Right ventricle myocardium superior (tissue), 1 donor: ENCODE data around the gene NTMT2. TPM values are rescaled to one million over a fixed set of nuclear protein-coding genes. Genes with fewer than 3 reads are reported as not detected.
"Not testable (repeated sequence)": the region's sequence is repeated elsewhere in the genome, so short reads cannot be mapped to it uniquely, and the experiment has no call there.

ENCODE experiments used
- ATAC-seq: fragments of 200-7000 bp; cut with Tn5 transposase; one replicate; pipeline ENCODE4 v1.9.1; 2020; ENCODE audit warnings: mild to moderate bottlenecking; ENCODE audit not compliant: poor library complexity
- DNase-seq: peaks from one replicate; pipeline ENCODE4 v3.0.0-alpha.2; 2020
- intact Hi-C: fragments of 100-400 bp; cut with DNase I; formaldehyde crosslinking; loops from one replicate; pipeline ENCODE4 v1.11.2; 2022
- long read RNA-seq: library from polyadenylated mRNA; unstranded; transcript quantifications from one replicate; pipeline ENCODE4 v2.0.0, GENCODE V29; 2021
- total RNA-seq: library from RNA; stranded (reverse); fragmentation: NEBNext Ultra II Directional; extraction: Animal tissue kit (Norgen Biotek cat#: 25700); gene quantifications from one replicate; pipeline ENCODE4 v1.2.1, GENCODE V29; 2021
- donor health status: DM: no; HTN: yes; CAD: no; lungs with severe emphysema.

NTMT2 gene
- total RNA-seq = 4.1 TPM
- long read RNA-seq, partial matches to known transcripts = 0 of 10 reads
- long read RNA-seq, other reads (novel, unspliced or antisense) = 7 of 10 reads

DNA sequence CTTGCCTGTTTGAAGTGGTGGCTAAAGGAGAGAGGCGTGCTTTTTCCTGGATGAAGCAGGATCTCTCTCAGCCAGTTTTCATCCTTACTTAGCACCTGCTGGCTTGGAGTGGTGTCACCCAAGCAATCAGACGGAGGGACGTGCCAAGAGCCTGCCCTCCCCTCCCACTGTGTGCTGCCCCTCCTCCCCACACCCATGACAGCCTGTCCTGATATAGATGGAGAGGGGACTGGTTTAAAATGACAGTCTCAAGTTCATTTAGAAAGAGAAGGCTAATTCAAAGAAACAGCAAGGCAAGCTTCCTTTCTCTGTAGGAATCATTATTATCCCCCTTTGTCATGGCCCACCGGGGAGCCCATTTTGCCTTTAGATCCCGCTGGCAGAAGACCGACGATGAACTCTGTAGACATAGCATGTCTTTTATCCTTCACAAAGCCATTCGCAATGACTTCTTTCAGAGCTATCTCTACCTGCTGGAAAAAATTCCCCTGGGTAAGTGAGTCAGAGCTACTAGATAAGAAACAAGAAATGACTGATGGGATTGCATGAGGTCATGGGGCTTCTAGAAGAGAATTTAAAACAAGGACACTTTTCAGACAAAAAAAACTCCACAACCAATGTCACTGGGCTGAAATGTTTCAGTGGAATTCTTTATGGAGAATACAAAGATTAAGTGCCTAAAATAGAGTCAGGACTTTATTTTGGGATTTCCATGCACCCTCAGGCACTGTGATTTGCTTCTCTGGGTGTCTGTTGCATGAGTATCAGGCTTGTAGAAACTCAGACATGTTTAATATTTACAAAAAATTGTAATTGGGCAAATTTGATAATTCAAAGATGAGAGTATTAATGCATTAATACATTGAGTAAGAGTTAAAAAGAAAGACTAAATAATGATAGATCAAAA lies at the start of gene NTMT2:
NTMT2 (plus strand) TSS at position 190 of the 907 bp plus-strand sequence; CDS start at position 339, 149 bp downstream.
- intact Hi-C loops = loop anchor here (2.0 kb wide), 1 partner anchor 71 kb away; the partner anchor contains the start of gene KIFAP3
- DNase-seq (peak; percentile 68), ATAC-seq (peak; percentile 96)

DNA sequence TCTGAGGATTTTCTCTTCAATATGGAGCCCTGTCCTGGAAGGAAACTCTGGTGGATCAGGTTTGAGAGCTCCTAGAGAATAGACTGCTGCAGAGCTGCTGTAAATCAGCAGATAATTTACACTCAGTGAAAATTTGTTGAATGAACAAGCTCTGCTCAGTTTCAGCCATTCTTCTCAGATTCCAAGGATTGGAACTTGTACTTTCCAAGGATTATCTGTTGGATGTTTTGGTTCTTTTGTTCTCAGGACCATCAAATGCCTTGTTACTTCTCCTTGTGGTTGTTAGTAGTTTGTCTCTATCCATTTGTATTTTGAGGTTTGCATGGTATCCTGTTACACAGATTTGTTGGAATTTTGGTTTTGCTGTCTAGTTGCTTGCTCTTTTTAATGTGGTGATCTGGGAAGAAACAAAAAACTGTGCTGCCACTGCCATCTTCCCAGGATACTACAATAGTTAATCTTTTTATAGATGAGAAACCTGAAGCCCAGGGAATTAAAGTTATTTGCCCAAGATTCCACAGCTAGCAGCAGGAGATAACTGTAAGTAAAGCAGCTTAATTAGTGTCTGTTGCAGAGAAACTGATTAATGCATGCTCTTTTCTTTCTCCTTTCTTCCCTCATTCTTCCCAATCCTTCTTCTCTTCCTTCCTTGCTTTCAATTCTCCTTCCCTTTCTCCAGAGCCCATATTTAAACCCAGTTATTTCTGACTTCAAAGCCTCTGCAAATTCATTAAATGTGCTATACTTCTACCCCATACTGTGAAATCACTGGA lies 49.6 kb upstream of the NTMT2 start:
- DNase-seq (no peak), ATAC-seq (no peak)
- intact Hi-C loops = no loop called here

DNA sequence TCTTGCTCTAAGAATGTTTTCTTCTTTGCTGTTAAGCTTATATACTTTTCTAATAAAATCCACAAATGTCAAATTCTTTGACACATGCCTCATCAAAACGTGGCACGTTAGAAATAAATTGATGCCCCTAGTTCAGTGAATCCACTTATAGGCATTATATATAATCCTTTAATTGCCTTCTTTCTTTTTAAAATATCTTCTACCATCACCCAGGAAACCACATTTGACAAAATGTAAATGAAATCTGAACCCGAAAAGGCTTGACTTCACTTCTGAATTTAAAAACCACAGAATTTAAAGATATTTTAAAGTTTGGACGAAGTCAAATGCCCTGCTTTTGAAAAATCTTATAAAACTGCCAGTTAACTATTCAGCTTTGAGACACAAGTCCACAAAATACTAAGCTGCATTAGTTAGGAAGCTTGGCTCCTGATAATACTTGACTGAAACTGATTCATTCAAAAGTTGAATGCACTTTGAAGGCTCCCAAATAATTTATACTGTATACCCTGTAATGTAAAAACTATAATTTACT lies 48.9 kb upstream of the NTMT2 start:
- intact Hi-C loops = no loop called here
- no peak for DNase-seq

DNA sequence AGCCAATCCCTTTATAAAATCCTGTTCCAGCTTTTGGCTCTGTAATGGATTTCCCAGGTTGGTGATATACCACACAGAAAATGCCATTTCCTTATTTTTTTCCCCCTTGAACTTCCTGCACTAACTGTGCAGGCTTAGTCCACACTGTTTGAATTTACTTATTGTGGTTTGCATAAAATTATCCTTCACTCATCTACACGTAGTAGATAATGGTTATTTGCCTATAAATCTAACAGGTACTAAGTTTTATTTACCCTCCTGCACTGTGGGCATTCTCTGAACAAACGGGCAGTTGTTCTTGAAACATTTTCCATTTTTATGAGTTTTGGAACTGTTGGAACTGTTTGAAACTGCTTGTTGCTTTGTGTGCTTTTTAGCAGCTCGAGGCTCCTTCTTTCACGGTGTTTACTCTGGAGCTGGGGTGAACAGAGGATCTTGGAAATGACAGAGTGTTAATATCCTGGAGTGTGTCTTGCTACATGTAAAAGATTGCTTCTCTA lies 48.3 kb upstream of the NTMT2 start:
- intact Hi-C loops = no loop called here
- DNase-seq (no peak), ATAC-seq (no peak)

More for the DNA sequence above, 48.9 kb upstream of the NTMT2 start:
- no peak for ATAC-seq

DNA sequence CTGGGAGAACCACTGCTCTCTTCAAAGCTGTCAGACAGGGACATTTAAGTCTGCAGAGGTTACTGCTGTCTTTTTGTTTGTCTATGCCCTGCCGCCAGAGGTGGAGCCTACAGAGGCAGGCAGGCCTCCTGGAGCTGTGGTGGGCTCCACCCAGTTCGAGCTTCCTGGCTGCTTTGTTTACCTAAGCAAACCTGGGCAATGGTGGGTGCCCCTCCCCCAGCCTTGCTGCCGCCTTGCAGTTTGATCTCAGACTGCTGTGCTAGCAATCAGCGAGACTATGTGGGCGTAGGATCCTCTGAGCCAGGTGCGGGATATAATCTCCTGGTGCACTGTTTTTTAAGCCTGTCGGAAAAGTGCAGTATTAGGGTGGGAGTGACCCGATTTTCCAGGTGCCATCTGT lies 32.6 kb upstream of the NTMT2 start:
- DNase-seq, ATAC-seq, intact Hi-C loops: not testable (repeated sequence)

DNA sequence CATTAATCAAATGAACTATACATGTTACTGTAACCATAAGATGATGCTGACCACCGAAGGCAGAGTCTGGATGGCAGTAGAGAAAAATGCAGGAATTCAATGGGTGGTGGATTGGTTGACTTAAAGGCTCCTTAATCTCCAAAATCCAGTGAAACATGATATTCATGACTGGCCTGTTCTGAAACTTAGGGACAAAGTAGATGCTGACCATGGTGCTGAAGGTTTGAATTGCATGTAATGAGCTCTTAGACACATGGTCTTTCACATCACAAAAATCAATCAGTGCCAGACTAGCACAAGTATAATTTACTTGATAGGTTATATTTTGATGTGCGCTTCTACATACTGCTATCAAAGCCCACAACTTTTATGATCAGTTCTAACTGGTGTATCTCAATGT lies 30.9 kb upstream of the NTMT2 start:
- DNase-seq (no peak), ATAC-seq (no peak)
- intact Hi-C loops = no loop called here

DNA sequence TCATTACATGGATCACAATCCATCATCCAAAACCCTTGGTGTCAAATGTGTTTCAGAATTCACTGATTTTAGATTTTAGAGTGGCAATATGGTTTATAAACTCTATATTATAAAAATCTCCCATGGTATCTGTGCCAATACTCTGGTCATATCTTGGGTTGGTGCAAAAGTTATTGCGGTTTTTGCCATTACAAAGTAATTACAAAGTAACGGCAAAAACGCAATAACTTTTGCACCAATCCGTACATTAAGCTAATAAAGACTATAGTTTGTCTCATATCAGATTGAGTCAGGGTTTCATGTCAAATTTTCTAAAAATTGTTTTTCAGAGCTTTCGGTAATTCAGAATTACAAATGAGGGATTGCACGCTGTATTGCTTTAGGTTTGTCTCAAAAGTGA lies 23.4 kb upstream of the NTMT2 start:
- intact Hi-C loops = no loop called here
- ATAC-seq (no peak), DNase-seq (no peak)

DNA sequence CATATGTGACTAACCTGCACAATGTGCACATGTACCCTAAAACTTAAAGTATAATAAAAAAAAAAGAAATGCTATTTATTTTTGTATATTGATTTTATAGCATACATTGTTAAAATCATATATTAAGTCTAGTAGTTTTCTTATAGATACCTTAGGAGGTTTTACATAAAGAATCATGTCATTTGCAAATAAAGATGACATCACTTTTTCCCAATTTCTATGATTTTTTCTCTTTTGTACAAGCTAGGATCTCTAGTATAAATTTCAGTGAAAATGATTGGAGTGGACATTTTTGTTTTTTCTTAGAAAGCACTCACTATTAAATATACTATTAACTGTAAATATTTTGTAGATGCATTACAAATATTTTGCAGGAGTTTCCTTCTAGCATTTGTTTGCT lies 20.5 kb upstream of the NTMT2 start:
- ATAC-seq (no peak), DNase-seq (no peak)
- intact Hi-C loops = no loop called here

DNA sequence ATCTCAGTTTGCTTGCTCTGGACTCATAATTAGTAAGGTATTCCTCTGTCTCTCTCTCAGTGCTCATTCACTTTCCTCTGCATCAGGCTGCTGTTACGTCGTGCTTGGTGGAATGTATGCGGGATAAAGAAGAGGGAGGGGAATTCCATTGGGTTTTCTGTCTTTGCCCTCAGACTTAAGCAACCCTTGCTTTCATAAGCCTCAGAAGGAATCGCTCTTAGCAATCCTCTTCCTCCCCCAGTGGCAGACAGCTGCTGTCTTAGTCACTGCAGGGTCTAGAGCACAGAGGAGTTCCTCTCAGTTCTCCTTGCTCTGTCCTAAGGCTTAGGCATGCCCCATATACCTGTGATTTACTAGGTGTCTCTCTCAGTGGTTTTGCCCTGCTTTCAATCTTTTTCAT lies 19.1 kb upstream of the NTMT2 start:
- DNase-seq = no peak
- intact Hi-C loops = no loop called here
- no peak for ATAC-seq

DNA sequence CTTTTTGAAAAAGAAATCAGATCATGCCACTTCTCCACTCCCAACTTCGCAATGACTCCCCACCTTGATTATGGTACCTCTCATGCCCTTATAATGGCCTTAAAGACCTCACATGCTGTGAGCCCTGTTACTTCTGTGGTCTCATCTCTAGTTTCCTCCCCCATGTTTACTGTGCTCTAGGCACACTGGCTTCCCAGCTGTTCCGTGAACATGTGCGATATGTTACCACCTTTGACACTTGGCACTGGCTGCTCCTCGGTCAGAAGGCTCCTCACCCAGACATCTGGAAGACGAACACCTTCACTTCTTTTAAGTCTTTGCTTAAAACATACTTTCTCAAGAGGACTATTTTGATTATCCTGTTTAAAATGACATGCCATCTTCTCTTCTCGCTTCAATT lies 14.3 kb upstream of the NTMT2 start:
- ATAC-seq (no peak), DNase-seq (no peak)
- intact Hi-C loops = no loop called here

DNA sequence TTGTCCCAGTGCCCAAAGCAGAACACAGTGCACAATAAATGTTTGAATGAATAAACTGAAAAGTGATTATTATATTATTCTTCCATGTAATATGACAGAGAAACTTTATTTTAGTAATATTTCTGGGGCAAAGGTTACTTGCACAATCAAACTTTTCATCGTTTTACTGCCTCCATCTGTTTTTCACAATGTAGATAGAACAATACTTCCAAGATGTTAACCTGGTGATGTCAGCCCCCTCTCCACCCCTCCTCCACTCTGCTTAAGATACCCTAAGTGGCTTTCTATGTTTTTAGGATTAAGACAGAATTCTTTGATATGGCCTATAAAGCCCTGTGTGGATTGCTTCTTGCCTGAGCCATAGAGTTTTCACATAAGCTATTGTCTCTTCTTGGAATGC lies 13.8 kb upstream of the NTMT2 start:
- DNase-seq = no peak
- no peak for ATAC-seq
- intact Hi-C loops = no loop called here

DNA sequence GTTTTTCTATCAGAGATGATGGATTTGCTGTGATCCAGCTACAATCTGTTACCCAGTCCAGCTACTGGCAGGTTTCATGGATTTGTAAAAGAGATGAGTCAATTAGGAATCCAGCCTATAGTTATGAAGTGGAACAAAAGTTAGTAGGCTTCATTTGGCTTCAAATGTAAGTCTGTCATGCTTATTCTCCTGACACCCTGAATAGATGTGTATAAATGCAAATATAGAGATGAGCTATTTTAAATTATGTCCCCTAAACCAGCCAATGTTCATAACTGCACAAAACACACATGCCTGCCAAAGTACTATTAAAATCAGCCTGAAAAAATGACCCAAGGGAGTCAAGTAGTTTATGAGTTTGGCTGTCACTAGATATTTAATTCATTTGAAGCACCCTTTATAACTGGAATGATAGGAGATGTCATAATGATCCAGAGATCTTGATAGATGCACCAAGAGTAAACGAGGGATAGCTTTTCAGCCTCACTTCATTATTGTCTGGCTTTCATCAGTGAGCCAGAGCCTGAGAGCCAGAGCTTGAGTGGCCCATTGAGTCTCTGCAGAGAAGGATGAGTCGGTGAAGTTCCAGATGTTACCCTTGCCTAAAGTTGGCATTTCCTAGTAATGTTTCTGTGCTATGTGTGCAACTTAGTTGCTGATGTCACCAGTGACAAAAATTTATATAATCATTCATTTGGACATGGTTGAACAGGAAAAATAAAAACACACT lies 11.8 kb upstream of the NTMT2 start:
- intact Hi-C loops = no loop called here
- peak; percentile 15 for ATAC-seq

DNA sequence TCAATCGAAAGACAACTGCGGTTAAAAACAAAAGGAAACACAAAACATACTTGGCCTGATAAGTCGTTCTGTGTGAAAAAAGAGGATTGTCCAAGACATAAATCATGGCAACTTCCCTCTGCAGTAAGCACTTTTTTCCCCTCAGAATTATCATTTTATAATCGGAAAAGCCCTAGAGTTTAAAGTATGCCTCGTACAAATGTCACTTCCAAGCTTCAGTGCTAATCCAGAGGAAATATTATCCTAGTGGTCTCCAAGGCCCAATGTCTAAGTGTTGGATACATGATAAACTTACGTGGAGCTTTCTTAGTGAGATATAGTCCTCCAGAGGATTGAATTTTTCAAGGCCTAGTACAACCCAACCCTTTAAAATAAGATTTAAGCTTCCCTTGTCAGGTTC lies 11.2 kb upstream of the NTMT2 start:
- ATAC-seq (no peak), DNase-seq (no peak)
- intact Hi-C loops = no loop called here

More for the DNA sequence above, 11.8 kb upstream of the NTMT2 start:
- DNase-seq = no peak

DNA sequence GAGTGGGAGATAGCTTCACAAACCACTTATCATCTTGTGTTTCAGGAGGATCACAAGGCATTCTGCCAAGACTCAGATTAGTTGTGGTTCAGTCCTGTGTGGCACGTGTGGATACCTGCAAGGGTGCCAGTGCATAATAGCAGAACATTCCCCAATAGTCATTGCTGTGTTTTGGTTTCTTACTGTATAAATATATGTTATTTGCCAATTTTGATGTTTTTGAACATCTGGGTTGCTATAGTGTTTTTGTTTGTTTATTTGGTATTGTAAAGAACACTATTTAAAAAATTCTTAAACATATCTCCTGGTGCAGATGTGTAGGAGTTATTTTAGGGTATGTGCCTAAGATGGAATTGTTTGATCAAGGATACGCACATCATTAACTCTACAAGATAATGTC lies 5.4 kb upstream of the NTMT2 start:
- ATAC-seq (no peak), DNase-seq (no peak)
- intact Hi-C loops = no loop called here

DNA sequence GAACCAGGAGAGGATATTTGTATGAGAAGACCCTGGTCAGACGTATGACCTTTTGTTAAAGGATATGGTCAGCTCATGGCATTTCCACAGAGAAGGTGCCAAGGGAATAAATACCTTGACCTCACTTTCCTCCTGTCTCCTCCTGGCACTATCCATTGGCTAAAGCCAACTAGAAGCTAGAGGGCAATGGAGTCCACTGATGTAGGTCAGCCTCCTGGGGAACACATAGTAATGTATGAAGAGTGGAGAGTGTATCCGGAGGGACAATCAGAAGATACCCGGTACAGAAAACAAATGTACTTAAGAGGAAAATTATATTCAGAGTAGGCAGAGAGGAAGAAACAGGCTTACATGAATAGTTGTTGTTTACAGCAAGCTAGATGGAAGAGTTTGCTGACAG lies 698 bp upstream of the NTMT2 start:
- intact Hi-C loops = loop anchor here (2.0 kb wide), 1 partner anchor 70 kb away; the partner anchor contains the start of gene KIFAP3
- ATAC-seq (peak; percentile 38), DNase-seq (no peak)

DNA sequence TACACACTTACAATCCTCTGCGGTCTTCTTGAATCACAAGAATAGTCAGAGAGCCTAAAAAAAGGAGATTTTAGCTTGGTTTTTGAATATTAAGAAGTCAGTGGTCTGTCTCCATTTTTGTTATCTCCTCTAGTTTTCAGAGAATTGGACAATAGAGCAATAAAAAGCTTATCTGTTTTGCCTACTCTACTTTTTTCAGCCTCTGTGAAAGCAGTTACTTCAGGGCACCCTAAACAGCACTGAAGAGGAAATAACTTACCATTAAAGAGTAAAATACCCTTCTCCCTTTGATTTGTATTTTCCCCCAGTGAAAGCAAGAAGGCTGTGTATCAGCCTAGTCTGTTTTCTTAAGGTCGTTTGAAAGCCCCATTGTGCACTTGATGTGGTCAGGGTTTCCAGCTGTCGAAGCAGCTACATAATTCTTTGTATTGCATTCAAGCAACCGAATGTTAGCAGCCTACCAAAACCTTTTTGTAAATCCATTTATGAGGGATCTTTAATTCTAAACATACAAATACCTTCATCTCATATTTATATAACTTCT lies 1.0 kb downstream of the NTMT2 start:
- ATAC-seq = no peak
- DNase-seq = no peak

DNA sequence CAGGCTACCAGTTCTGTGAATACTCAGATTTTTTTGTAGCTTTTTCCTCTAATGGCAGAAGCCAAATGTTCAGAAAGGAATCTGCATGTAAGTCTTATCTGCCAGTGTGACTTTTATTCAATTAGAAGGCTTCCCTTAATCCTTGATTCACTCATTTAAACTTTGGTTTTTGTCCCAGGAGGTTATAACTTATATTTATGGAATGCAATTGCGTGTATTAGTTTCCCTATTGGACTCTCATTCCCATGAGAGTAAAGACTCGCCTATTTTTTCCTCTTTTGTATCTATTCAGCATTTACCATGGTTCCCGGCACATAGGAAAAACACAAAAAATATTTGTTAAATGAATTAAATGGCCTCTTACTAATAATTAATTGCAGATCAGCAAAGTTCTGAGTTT lies 3.5 kb downstream of the NTMT2 start:
- DNase-seq (no peak), ATAC-seq (no peak)
- intact Hi-C loops = no loop called here

More for the DNA sequence above, 1.0 kb downstream of the NTMT2 start:
- intact Hi-C loops = no loop called here

DNA sequence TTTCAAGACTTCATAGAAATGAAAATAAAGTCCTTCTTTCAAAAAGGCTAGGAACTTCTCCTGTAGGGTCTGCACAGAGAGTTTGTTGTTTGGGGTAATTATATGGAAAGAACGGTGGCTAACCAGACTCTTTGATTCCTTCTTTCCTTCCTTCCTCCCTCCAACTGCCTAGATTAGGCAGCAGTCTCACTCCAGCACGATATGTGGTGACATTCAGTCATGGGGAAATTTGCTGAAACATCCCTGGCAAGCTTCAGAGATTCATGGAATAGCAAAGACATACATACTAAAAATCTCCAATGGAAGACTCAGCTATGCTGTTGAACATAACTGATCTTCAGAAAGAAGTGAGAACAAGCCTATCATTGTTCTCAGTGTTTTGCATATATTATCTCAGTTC lies 4.3 kb downstream of the NTMT2 start:
- intact Hi-C loops = no loop called here
- DNase-seq (no peak), ATAC-seq (no peak)
